ENCODE measurements around the gene SH2D4B. TPM values are rescaled to one million over a fixed set of nuclear protein-coding genes. Genes with fewer than 3 reads are reported as not detected.
A peak's percentile ranks its signal among the peaks of the same experiment; 100 is the strongest.

SH2D4B gene
- total and polyA plus RNA-seq, 7 donors: 0.06 to 0.33 TPM; not detected in 5

DNA sequence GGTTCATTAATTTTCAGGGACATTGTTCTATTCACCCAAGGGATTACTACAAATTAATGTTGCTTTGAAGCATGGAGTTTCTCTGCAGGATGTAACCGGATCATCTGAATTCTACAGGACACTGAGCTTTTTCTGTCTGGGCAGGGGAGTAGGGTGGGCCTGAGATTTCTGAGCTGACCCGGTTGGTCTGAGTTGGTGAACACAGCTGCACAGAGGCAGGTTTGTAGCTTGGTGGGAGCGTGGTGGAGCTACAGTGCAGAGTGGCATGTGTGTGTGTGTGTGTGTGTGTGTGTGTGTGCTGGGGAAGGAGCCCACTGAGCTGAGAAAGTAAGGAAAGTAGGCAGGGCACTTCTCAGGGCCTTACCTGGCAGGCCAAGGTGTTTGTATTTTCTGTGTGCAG is 62.6 kb downstream of the SH2D4B start:
- peak; percentile 37 for DNase-seq
- Histone ChIP-seq H3K27ac (no peak overlapping the region), H3K27me3 (no peaks in the 10 kb centered on the region), H3K4me1 (no peaks in the 10 kb centered on the region), H3K9me3 (no peaks in the 10 kb centered on the region), H3K36me3 (no peaks in the 10 kb centered on the region), H3K4me3 (no peak overlapping the region)
- WGBS, 2 donors: 91% methylated on average over 3 of the region's 3 CpGs
- intact Hi-C loops (cut with DNase I): no loop called here
- no peak for TF ChIP-seq POLR2A (IDR thresholded peaks at IDR 0.05)

DNA sequence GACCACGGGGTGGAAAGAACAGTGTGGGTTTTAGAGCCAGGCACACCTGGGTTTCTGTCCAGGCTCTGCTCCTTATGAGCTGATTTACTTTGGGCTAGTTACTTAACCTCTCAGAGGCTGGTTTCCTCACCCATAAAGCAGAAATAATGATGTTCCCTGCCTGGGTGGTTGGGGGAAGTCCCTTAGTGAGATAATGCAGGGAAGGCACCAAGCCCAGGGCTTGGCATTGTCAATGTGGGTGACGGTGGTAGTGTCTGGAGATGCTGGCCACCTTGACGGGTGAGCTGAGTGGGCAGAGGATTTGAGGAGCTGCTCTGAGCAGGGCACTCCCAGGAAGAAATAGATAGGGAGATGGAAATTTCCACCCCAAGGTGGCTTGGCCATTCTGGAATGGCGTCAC is 65.2 kb downstream of the SH2D4B start:
- intact Hi-C loops (cut with DNase I): no loop called here
- no peak overlapping the region for H3K4me3 ChIP-seq
- no peak for DNase-seq
- no peaks in the 10 kb centered on the region for H3K9me3 ChIP-seq
- H3K27me3 ChIP-seq: no peaks in the 10 kb centered on the region
- H3K4me1 ChIP-seq: no peaks in the 10 kb centered on the region
- no peak overlapping the region for H3K27ac ChIP-seq
- TF ChIP-seq EP300 (IDR thresholded peaks at IDR 0.05) (no peak), POLR2AphosphoS5 (IDR thresholded peaks at IDR 0.05) (no peak)
- no peaks in the 10 kb centered on the region for H3K36me3 ChIP-seq
- WGBS, 2 donors: 94 to 95% methylated on average over 4 of the region's 4 CpGs

DNA sequence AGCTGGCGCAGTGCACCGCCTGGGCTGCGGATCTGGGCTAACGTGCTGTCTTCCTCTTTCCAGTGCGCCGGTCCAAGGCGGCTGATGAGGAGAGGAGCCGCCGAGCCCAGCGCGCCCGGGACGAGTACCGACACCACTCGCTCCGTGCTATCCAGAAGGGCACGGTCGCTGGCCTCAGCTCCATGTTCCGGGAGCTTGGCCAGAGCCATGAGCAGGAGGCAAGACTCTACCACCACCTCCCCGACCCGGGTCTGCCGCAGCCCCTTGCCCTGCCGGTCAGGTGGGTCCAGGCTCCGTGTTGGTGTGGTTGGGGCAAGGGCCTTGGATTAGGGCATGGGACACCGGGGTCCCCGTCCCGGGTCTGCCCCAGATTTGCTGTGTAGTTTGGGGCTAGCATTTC is 65.8 kb downstream of the SH2D4B start:
- DNase-seq: no peak
- Histone ChIP-seq H3K27ac (no peak overlapping the region), H3K27me3 (no peaks in the 10 kb centered on the region), H3K4me3 (no peak overlapping the region), H3K4me1 (no peaks in the 10 kb centered on the region), H3K36me3 (no peaks in the 10 kb centered on the region), H3K9me3 (no peaks in the 10 kb centered on the region)
- TF ChIP-seq, protein P1, sequence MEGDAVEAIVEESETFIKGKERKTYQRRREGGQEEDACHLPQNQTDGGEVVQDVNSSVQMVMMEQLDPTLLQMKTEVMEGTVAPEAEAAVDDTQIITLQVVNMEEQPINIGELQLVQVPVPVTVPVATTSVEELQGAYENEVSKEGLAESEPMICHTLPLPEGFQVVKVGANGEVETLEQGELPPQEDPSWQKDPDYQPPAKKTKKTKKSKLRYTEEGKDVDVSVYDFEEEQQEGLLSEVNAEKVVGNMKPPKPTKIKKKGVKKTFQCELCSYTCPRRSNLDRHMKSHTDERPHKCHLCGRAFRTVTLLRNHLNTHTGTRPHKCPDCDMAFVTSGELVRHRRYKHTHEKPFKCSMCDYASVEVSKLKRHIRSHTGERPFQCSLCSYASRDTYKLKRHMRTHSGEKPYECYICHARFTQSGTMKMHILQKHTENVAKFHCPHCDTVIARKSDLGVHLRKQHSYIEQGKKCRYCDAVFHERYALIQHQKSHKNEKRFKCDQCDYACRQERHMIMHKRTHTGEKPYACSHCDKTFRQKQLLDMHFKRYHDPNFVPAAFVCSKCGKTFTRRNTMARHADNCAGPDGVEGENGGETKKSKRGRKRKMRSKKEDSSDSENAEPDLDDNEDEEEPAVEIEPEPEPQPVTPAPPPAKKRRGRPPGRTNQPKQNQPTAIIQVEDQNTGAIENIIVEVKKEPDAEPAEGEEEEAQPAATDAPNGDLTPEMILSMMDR (IDR thresholded peaks at IDR 0.05): no peak
- TF ChIP-seq POLR2AphosphoS5 (IDR thresholded peaks at IDR 0.05): no peak
- no peak for TF ChIP-seq EP300 (IDR thresholded peaks at IDR 0.05)
- TF ChIP-seq POLR2A (IDR thresholded peaks at IDR 0.05): no peak
- WGBS, 2 donors: 91 to 97% methylated on average over 27 of the region's 27 CpGs
- intact Hi-C loops (cut with DNase I): no loop called here

DNA sequence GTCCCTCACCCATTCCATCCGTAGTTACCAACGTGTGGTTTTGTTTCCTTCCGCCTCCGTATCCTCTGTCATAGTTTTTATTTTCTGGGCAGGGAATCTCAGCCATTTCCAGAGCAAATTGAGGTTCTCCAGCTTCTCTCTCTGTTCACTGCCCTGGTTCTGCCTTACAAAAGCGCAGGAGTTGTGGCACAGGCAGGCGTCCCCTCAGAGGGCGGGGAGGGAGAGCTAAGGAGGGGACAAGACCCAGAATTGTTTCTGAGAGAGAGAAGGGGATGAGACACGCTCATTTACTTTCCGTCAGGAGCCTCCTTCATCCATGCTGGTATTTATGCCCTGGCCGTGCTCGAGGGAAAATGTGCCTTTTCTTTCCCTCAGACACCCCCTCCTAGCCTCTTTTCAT is 71.0 kb downstream of the SH2D4B start:
- no peak for DNase-seq
- Histone ChIP-seq H3K27ac (no peak overlapping the region), H3K4me3 (no peak overlapping the region), H3K27me3 (no peaks in the 10 kb centered on the region), H3K4me1 (no peaks in the 10 kb centered on the region), H3K36me3 (no peaks in the 10 kb centered on the region), H3K9me3 (no peaks in the 10 kb centered on the region)
- intact Hi-C loops (cut with DNase I): no loop called here
- TF ChIP-seq, protein P1 (IDR thresholded peaks at IDR 0.05): no peak
- no peak for TF ChIP-seq EP300 (IDR thresholded peaks at IDR 0.05)
- no peak for TF ChIP-seq POLR2AphosphoS5 (IDR thresholded peaks at IDR 0.05)
- TF ChIP-seq POLR2A (IDR thresholded peaks at IDR 0.05): no peak
- 71 to 75% methylated on average over 11 of the region's 11 CpGs for WGBS, 2 donors

DNA sequence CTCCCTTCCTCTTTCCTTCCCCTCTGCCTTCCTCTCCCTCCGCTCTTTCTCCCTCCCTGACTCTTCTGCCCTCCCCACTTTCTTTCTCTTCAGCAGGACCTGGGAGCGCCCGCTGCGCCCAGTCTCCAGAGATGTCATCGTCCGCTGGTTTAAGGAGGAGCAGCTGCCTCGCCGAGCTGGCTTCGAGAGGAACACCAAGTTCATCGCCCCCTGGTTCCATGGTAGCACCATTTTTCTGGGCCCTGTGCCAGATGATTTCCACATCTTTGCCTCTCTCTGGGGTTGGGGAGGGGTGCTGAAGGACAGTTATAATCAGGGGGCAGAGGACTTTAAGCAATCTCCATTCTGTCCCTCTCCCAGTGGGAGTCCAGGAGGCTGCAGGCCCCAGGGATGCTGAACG is 71.6 kb downstream of the SH2D4B start:
- H3K36me3 ChIP-seq: no peaks in the 10 kb centered on the region
- H3K4me1 ChIP-seq: no peaks in the 10 kb centered on the region
- intact Hi-C loops (cut with DNase I): no loop called here
- WGBS, 2 donors: 92 to 93% methylated on average over 11 of the region's 11 CpGs
- H3K4me3 ChIP-seq: no peak overlapping the region
- H3K9me3 ChIP-seq: no peaks in the 10 kb centered on the region
- DNase-seq: no peak
- H3K27me3 ChIP-seq: no peaks in the 10 kb centered on the region
- TF ChIP-seq POLR2A (IDR thresholded peaks at IDR 0.05) (no peak), EP300 (IDR thresholded peaks at IDR 0.05) (no peak)
- TF ChIP-seq, protein P1 (IDR thresholded peaks at IDR 0.05): no peak
- no peak overlapping the region for H3K27ac ChIP-seq

DNA sequence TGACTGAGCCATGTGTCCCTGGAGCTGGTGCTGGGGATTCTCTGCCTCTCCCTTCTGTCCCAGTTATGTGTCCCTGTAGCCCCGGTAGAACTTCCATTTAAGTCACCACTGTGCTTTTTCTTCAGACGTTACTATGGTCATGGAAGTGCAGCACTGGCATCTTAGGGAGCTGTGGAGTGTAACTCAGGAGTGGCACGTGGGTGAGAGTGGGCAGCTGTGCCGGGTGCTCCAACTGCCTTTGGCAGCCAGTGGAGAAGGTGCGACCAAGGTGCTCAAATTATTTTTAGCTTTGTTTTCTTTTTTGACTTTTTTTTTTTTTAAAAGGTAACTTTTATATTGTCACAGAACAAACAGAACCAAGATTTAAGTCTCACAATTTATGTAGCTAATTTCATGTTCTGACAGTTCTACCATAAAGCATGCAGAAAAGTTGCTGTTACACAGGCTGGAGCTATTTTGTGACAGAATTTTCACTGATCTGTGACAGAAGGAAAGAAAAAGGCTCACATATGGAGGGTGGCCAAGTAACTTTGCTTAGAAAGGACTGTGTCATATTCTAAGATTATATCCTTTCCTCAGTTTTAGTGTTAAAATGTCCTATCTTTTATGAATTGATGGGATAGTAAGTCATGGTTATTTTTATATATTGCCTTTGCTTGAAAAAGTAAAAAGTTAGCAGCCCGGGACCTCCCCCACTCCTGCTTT is 73.9 kb downstream of the SH2D4B start:
- Histone ChIP-seq H3K4me1 (no peaks in the 10 kb centered on the region), H3K27ac (no peak overlapping the region), H3K36me3 (no peaks in the 10 kb centered on the region), H3K27me3 (no peaks in the 10 kb centered on the region), H3K4me3 (no peak overlapping the region), H3K9me3 (no peaks in the 10 kb centered on the region)
- DNase-seq: no peak
- intact Hi-C loops (cut with DNase I): no loop called here
- 72 to 84% methylated on average over 6 of the region's 6 CpGs for WGBS, 2 donors
- TF ChIP-seq, protein P1 (IDR thresholded peaks at IDR 0.05): no peak
- TF ChIP-seq EP300 (IDR thresholded peaks at IDR 0.05) (no peak), POLR2AphosphoS5 (IDR thresholded peaks at IDR 0.05) (no peak)

Data from sigmoid colon (tissue), 7 donors.